ENCODE results near the gene GRXCR2. TPM values are rescaled to one million over a fixed set of nuclear protein-coding genes. Genes with fewer than 3 reads are reported as not detected.
A peak's percentile ranks its signal among the peaks of the same experiment; 100 is the strongest.

GRXCR2 gene
- total and polyA plus RNA-seq, 2 of the 4 experiments (the other 2 are of a cell fraction): not detected

- dilution Hi-C loops (cut with HindIII; ENCODE audit: low sequenced_read_pairs, unreplicated experiment): no loop called here
- POLR2A ChIA-PET (ENCODE audit: unreplicated experiment): no interaction called here
- 49% methylated on average over 3 of the region's 6 CpGs; no CpG with 5 or more reads in 1 of the 2 experiments for WGBS, 2 experiments (ENCODE audit: extremely low coverage in 2 of 2, insufficient read length in 1 of 2)
Measured at GRCh38 chr5:145911164-145911563, 38.4 kb upstream of the GRXCR2 start.

More at GRCh38 chr5:145911164-145911563, 38.4 kb upstream of the GRXCR2 start:
- Histone ChIP-seq H3K27ac (ENCODE audit: insufficient read depth, low read length) (no peak overlapping the region), H3K4ac (ENCODE audit: low read depth, low read length) (no peak overlapping the region), H4K5ac (ENCODE audit: low read depth, low read length) (no peak overlapping the region), H3K14ac (replicated peaks; ENCODE audit: low read depth, low read length) (no peak overlapping the region), H3K36me3 (ENCODE audit: control insufficient read depth, insufficient read depth, low read length) (no peaks in the 10 kb centered on the region), H3K9ac (ENCODE audit: low read depth, low read length) (no peak overlapping the region), H3K79me1 (ENCODE audit: low read depth in 1 of 2, low read length in 2 of 2) (no peaks in the 10 kb centered on the region), H2AK9ac (replicated peaks; ENCODE audit: low read depth, low read length, poor library complexity) (no peak overlapping the region), H3K56ac (ENCODE audit: extremely low read depth, insufficient read depth, low read length) (no peak overlapping the region), H3K4me2 (ENCODE audit: low read depth, low read length) (no peak overlapping the region), H2BK20ac (ENCODE audit: low read depth, low read length) (no peak overlapping the region), H3K9me3 (ENCODE audit: control insufficient read depth, insufficient read depth, low read length) (no peaks in the 10 kb centered on the region), H3K4me1 (ENCODE audit: control insufficient read depth, insufficient read depth, low read length) (no peaks in the 10 kb centered on the region), H3K4me3 (ENCODE audit: insufficient read depth, low read depth, low read length) (no peak overlapping the region), H4K20me1 (ENCODE audit: insufficient read depth, low read length) (no peaks in the 10 kb centered on the region), H3K27me3 (ENCODE audit: control insufficient read depth, insufficient read depth, low read length) (peaks cover 8% of the 10 kb centered on the region), H2AK5ac (ENCODE audit: low read depth, low read length) (no peak overlapping the region), H2BK5ac (ENCODE audit: low read depth, low read length, poor library complexity, severe bottlenecking) (no peak overlapping the region), H2AFZ (replicated peaks; ENCODE audit: low read length, poor library complexity) (peak overlapping the region; percentile 28), H3K23ac (ENCODE audit: low read depth, low read length) (no peak overlapping the region), H2BK15ac (ENCODE audit: low read depth, low read length) (no peak overlapping the region), H3K18ac (ENCODE audit: low read depth, low read length) (no peak overlapping the region), H4K8ac (ENCODE audit: low read depth in 2 of 2, low read length in 2 of 2) (no peak overlapping the region), H4K91ac (ENCODE audit: insufficient read depth, low read depth, low read length) (no peak overlapping the region), H2BK120ac (ENCODE audit: low read depth, low read length) (no peak overlapping the region), H3K9me1 (ENCODE audit: insufficient read depth, low read length) (no peaks in the 10 kb centered on the region)
- TF ChIP-seq NFE2L2 (IDR thresholded peaks at IDR 0.05; ENCODE audit: low read depth, low read length) (no peak), SMC3 (IDR thresholded peaks at IDR 0.05; ENCODE audit: low read depth, low read length) (no peak), RAD21 (IDR thresholded peaks at IDR 0.05; ENCODE audit: low read length) (no peak), RCOR1 (IDR thresholded peaks at IDR 0.05; ENCODE audit: insufficient replicate concordance, low read length) (no peak), MAZ (IDR thresholded peaks at IDR 0.05; ENCODE audit: borderline replicate concordance, low read depth, low read length) (no peak), RFX5 (IDR thresholded peaks at IDR 0.05; ENCODE audit: low read depth, low read length) (no peak), POLR2A (IDR thresholded peaks at IDR 0.05; ENCODE audit: low read depth, low read length) (no peak), BHLHE40 (IDR thresholded peaks at IDR 0.05; ENCODE audit: low read depth, low read length) (no peak), CEBPB (IDR thresholded peaks at IDR 0.05; ENCODE audit: low read depth, low read length) (no peak), MAFK (IDR thresholded peaks at IDR 0.05; ENCODE audit: low read depth, low read length) (no peak), CHD1 (IDR thresholded peaks at IDR 0.05; ENCODE audit: low read depth, low read length) (no peak), FOS (IDR thresholded peaks at IDR 0.05; ENCODE audit: low read depth, low read length) (no peak)
- TF ChIP-seq, protein P1, sequence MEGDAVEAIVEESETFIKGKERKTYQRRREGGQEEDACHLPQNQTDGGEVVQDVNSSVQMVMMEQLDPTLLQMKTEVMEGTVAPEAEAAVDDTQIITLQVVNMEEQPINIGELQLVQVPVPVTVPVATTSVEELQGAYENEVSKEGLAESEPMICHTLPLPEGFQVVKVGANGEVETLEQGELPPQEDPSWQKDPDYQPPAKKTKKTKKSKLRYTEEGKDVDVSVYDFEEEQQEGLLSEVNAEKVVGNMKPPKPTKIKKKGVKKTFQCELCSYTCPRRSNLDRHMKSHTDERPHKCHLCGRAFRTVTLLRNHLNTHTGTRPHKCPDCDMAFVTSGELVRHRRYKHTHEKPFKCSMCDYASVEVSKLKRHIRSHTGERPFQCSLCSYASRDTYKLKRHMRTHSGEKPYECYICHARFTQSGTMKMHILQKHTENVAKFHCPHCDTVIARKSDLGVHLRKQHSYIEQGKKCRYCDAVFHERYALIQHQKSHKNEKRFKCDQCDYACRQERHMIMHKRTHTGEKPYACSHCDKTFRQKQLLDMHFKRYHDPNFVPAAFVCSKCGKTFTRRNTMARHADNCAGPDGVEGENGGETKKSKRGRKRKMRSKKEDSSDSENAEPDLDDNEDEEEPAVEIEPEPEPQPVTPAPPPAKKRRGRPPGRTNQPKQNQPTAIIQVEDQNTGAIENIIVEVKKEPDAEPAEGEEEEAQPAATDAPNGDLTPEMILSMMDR (conservative IDR thresholded peaks at IDR 0.05; ENCODE audit: low read depth, low read length): no peak
- TF ChIP-seq, protein P2, sequence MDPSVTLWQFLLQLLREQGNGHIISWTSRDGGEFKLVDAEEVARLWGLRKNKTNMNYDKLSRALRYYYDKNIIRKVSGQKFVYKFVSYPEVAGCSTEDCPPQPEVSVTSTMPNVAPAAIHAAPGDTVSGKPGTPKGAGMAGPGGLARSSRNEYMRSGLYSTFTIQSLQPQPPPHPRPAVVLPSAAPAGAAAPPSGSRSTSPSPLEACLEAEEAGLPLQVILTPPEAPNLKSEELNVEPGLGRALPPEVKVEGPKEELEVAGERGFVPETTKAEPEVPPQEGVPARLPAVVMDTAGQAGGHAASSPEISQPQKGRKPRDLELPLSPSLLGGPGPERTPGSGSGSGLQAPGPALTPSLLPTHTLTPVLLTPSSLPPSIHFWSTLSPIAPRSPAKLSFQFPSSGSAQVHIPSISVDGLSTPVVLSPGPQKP (IDR thresholded peaks at IDR 0.05; ENCODE audit: borderline replicate concordance, low read depth, low read length): no peak
- DNase-seq (no peak), ATAC-seq (ENCODE audit: low read depth) (no peak)
- in situ Hi-C loops (cut with MboI; ENCODE audit: low sequenced_read_pairs) (no loop called here), intact Hi-C loops (cut with micrococcal nuclease) (no loop called here)
- BruUV-seq (replicated peaks): no TSS peak
- CTCF ChIA-PET: no interaction called here
